Fibroblast of the aortic adventitia (primary cell): ENCODE measurements around the gene TPM2. TPM values are rescaled to one million over a fixed set of nuclear protein-coding genes. Genes with fewer than 3 reads are reported as not detected.

Experiments
- DNase-seq: peaks from one replicate; pipeline ENCODE4 v3.0.0-alpha.2; 2010; ENCODE audit warnings: low read depth
- H3K4me3 ChIP-seq: 2 replicates; pipeline ENCODE4 v1.5.1; 2011; ENCODE audit warnings: low read depth, mild to moderate bottlenecking, control low read depth, low read length, moderate library complexity
- CTCF ChIP-seq: IDR thresholded peaks from 2 replicates; pipeline ENCODE4 v1.5.1; 2011; ENCODE audit warnings: mild to moderate bottlenecking, low read length, control low read depth, inconsistent platforms; ENCODE audit not compliant: insufficient read depth
- total RNA-seq: library from RNA; depleted of rRNA; stranded (reverse); fragments of >200 nt; gene quantifications from 2 replicates; pipeline ENCODE4 v1.2.3, GENCODE V29; 2012; ENCODE audit warnings: low replicate concordance

The TPM2 gene
- total RNA-seq, result 484 and 2,099 TPM in 2 replicates

- H3K4me3 ChIP-seq, result peak within 1 kb of the TSS; percentile 79
- DNase-seq, result peak; percentile 68
- no peak for TF ChIP-seq CTCF
Measured at GRCh38 chr9:35689542-35690293, at the start of gene TPM2. Gene TPM2 (minus strand): TSS chr9:35689925. CDS start chr9:35689817, 108 bp downstream.

- H3K4me3 ChIP-seq, result no peak overlapping the region
- no peak for DNase-seq
- TF ChIP-seq CTCF, result no peak
Measured at GRCh38 chr9:35738924-35739323, 49.2 kb upstream of the TPM2 start.

GRCh38 chr9:35738186-35738585 lies 48.5 kb upstream of the TPM2 start:
- no peak overlapping the region for H3K4me3 ChIP-seq
- DNase-seq, result no peak
- no peak for TF ChIP-seq CTCF

- no peak for DNase-seq
- no peak overlapping the region for H3K4me3 ChIP-seq
- no peak for TF ChIP-seq CTCF
Measured at GRCh38 chr9:35737143-35737542, 47.4 kb upstream of the TPM2 start.

- TF ChIP-seq CTCF, result peak; percentile 96
- DNase-seq, result peak; percentile 79
Measured at GRCh38 chr9:35736201-35736633, 46.5 kb upstream of the TPM2 start.

GRCh38 chr9:35734096-35734495 lies 44.4 kb upstream of the TPM2 start:
- no peak for TF ChIP-seq CTCF
- peak; percentile 16 for DNase-seq
- peak overlapping the region; percentile 15 for H3K4me3 ChIP-seq

More at GRCh38 chr9:35736201-35736633, 46.5 kb upstream of the TPM2 start:
- H3K4me3 ChIP-seq, result no peak overlapping the region
